Kidney (tissue), 14 donors: ENCODE measurements around the gene NKG7. TPM values are rescaled to one million over a fixed set of nuclear protein-coding genes. Genes with fewer than 3 reads are reported as not detected.

Source experiments
- DNase-seq, 5 donors: peaks; one replicate each; pipeline ENCODE4 v3.0.0-alpha.2; 2013 to 2020
- FAIRE-seq: peaks from 2 replicates; lab custom pipeline; 2012; peaks lifted over from hg19 to GRCh38; lab: Jason Lieb, UNC
- H3K27ac ChIP-seq, 2 donors: one replicate each; pipeline ENCODE4 v1.7.0; 2013; ENCODE audit warnings: low read depth in 2 of 2, low read length in 2 of 2, inconsistent platforms in 1 of 2
- H3K27me3 ChIP-seq: one replicate; pipeline ENCODE4 v1.7.1; 2013; ENCODE audit warnings: low read length, inconsistent platforms; ENCODE audit not compliant: control insufficient read depth, insufficient read depth
- H3K36me3 ChIP-seq, 3 donors: one replicate each; pipeline versions ENCODE4 v1.7.0 to v1.7.1; 2013; ENCODE audit warnings: low read length in 3 of 3, control low read depth in 1 of 3, inconsistent platforms in 1 of 3; ENCODE audit not compliant: insufficient read depth in 3 of 3, control insufficient read depth in 2 of 3
- H3K4me1 ChIP-seq, 3 donors: one replicate each; pipeline versions ENCODE4 v1.7.0 to v1.7.1; 2013; ENCODE audit warnings: low read length in 3 of 3, inconsistent platforms in 1 of 3, low read depth in 1 of 3; ENCODE audit not compliant: control insufficient read depth in 2 of 3, insufficient read depth in 2 of 3
- H3K4me3 ChIP-seq, 3 donors: one replicate each; pipeline versions ENCODE4 v1.7.0 to v1.8.1; 2013; ENCODE audit warnings: low read length in 3 of 3, control low read depth in 1 of 3, inconsistent platforms in 1 of 3
- H3K9ac ChIP-seq, 3 donors: one replicate each; pipeline versions ENCODE4 v1.7.0 to v1.7.1; 2013; ENCODE audit warnings: low read length in 3 of 3, control low read depth in 1 of 3, inconsistent platforms in 1 of 3
- H3K9me3 ChIP-seq, 3 donors: one replicate each; pipeline versions ENCODE4 v1.7.0 to v1.7.1; 2013; ENCODE audit warnings: low read length in 3 of 3, control low read depth in 1 of 3, inconsistent platforms in 1 of 3; ENCODE audit not compliant: control insufficient read depth in 2 of 3, insufficient read depth in 1 of 3
- intact Hi-C: fragments of 100-400 bp; cut with DNase I; formaldehyde crosslinking; loops from one replicate; pipeline ENCODE4 v1.11.1; 2022
- polyA plus RNA-seq: library from polyadenylated mRNA; stranded (reverse); fragments of 350-450 nt; fragmentation: Illumina TruSeq; extraction: RNeasy Lipid Tissue Mini Kit (QIAGEN cat#74804); gene quantifications from one replicate; pipeline ENCODE4 v1.2.3, GENCODE V29; 2014; ENCODE audit warnings: low read depth, low replicate concordance; ENCODE audit not compliant: insufficient read depth
- total RNA-seq: library from RNA; stranded (reverse); fragmentation: NEBNext Ultra II Directional; extraction: Animal tissue kit (Norgen Biotek cat#: 25700); gene quantifications from one replicate; pipeline ENCODE4 v1.2.1, GENCODE V29; 2021
- TF ChIP-seq, protein P1 (sequence below): IDR thresholded peaks from 3 replicates; pipeline ENCODE4 v1.5.1; 2012; ENCODE audit warnings: mild to moderate bottlenecking, moderate library complexity, borderline replicate concordance; ENCODE audit not compliant: insufficient read depth; ENCODE audit errors: extremely low read depth
- donor health status: control.
- donor health status: control.
- donor health status: control.
- donor health status: control.
- donor health status: control.
- donor health status: DM: yes; HTN: yes; CAD: no.
- donor health status: Normal renal cell carcinoma (clear cell type).

The NKG7 gene
- total and polyA plus RNA-seq, 2 donors from 2014 or later = 3.5 to 7.9 TPM

DNA sequence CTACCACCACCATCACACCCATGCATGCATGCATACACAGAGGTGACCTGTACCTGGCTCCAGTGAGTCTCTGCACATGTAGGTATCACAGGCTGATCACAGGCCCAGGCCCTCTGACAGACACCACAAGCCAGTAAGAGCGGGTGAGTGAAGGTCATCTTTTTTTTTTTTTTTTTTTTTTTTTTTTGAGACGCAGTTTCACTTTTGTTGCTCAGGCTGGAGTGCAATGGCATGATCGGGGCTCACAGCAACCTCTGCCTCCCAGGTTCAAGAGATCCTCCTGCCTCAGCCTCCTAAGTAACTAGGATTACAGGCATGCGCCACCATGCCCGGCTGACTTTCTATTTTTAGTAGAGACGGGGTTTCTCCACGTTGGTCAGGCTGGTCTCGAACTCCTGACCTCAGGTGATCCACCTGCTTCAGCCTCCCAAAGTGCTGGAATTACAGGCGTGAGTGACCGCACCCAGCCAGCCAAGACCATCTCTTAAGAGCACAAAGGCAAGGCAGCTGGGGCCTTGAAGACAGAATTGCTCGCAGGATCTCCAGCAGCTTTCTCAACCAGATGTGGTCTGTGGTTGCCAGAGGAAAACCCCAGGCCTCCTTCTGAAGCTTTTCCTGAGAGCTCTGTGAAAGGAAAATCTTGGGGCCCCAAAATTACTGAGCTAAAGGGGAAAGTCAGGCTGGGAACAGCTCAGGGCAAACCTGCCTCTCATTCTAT, 3.2 kb upstream of the NKG7 start:
- H3K9ac ChIP-seq = no peak overlapping the region
- no peaks in the 10 kb centered on the region for H3K4me1 ChIP-seq
- no peak for FAIRE-seq
- H3K9me3 ChIP-seq = no peaks in the 10 kb centered on the region
- H3K27ac ChIP-seq = no peak overlapping the region
- H3K27me3 ChIP-seq = no peaks in the 10 kb centered on the region
- TF ChIP-seq, protein P1, sequence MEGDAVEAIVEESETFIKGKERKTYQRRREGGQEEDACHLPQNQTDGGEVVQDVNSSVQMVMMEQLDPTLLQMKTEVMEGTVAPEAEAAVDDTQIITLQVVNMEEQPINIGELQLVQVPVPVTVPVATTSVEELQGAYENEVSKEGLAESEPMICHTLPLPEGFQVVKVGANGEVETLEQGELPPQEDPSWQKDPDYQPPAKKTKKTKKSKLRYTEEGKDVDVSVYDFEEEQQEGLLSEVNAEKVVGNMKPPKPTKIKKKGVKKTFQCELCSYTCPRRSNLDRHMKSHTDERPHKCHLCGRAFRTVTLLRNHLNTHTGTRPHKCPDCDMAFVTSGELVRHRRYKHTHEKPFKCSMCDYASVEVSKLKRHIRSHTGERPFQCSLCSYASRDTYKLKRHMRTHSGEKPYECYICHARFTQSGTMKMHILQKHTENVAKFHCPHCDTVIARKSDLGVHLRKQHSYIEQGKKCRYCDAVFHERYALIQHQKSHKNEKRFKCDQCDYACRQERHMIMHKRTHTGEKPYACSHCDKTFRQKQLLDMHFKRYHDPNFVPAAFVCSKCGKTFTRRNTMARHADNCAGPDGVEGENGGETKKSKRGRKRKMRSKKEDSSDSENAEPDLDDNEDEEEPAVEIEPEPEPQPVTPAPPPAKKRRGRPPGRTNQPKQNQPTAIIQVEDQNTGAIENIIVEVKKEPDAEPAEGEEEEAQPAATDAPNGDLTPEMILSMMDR = no peak
- peak in 1 of 5 donors; percentile 32 for DNase-seq
- no peak overlapping the region for H3K4me3 ChIP-seq
- intact Hi-C loops = no loop called here
- no peaks in the 10 kb centered on the region for H3K36me3 ChIP-seq

DNA sequence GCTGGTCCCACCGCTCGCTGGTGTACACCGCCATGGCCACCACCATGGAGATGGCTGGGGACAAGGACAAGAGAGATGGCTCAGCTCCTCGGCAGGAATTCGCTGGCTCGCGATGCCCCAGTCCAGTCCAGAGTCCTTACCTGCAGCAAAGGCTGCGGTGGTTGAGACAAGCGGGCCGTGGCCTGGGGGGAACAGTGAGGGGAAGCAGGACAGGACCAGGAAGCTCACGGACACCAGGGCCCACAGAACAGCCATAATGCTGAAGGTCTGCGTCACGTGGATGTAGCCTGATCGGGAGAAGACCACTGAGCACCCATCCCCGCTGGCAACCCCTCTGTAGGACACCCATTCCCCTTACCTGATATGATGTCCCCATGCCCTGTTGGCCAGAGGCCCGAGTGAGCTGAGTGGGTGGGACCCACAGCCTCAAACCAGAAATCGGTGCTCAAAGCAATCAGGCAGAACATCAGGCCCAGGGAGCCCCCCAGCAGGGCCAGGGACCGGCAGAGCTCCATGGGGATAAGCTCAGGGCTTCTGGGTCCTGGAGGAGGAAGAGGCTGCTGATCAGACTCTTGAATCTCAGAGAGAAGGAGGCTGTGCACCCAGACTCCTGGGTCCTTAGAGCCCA, 319 bp downstream of the NKG7 start:
- Histone ChIP-seq H3K36me3 (no peaks in the 10 kb centered on the region), H3K9me3 (no peaks in the 10 kb centered on the region), H3K27me3 (no peaks in the 10 kb centered on the region), H3K9ac (no peak overlapping the region), H3K4me1 (no peaks in the 10 kb centered on the region), H3K4me3 (no peak overlapping the region), H3K27ac (no peak overlapping the region)
- FAIRE-seq = no peak
- intact Hi-C loops = no loop called here
- DNase-seq = peak in 1 of 5 donors; percentile 61
- TF ChIP-seq, protein P1 = no peak

DNA sequence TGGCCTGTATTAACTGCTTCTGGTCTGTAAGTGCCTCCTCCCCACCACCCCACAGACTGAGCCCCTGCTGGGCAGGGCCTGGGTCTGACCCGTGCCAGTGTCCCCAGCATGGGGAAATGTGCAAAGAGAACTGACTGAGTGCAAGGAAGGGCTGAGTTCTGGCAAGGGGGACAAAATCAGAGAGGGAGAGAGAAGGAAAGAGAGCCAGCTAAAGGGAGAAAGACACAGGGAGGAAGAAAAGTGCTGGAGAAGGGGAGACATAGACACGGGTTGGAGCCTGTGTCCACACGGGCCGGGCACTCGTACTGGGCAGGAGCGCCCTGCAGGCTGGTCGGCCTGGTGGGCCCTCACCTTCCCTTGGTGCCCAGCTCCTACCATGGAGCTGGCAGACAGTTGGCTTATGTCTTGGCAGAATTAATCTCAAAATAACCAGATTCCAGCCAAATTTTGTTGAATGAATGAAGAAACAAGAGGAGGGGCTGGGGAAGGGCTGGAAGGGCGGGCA, 1.2 kb downstream of the NKG7 start:
- Histone ChIP-seq H3K9ac (no peak overlapping the region), H3K4me3 (no peak overlapping the region), H3K36me3 (no peaks in the 10 kb centered on the region), H3K9me3 (no peaks in the 10 kb centered on the region), H3K27ac (no peak overlapping the region), H3K27me3 (no peaks in the 10 kb centered on the region), H3K4me1 (peaks cover 0 to 2% (median 0%) of the 10 kb centered on the region in 3 donors)
- TF ChIP-seq, protein P1 = no peak
- FAIRE-seq (no peak), DNase-seq (peak in 1 of 5 donors; percentile 45)
- intact Hi-C loops = no loop called here
